K562 (cell line): Measurements from ENCODE around the gene ACACB. TPM values are rescaled to one million over a fixed set of nuclear protein-coding genes. Genes with fewer than 3 reads are reported as not detected.

Experiments
- ATAC-seq: fragments of 200-7000 bp; cut with Tn5 transposase; 3 replicates; pipeline ENCODE4 v1.9.1; 2020; ENCODE audit warnings: moderate library complexity
- BruUV-seq: library from RNA; stranded (reverse); fragments of 400-500 nt; replicated peaks from 2 replicates; lab custom pipeline; 2021; lab: Mats Ljungman, UMichigan
- CTCF ChIA-PET: fragments of 300-600 bp; formaldehyde crosslinking; extraction: SDS; loops from one replicate; lab custom pipeline; 2021; ENCODE audit warnings: low intra/inter-chr PET ratio; lab: Yijun Ruan, JAX
- POLR2A ChIA-PET: fragments of 300-600, 350-650 bp; sonication (Branson Sonifier 250); formaldehyde crosslinking; extraction: SDS; loops from one replicate; lab custom pipeline; 2021; ENCODE audit warnings: antibody characterized with exemption, inconsistent platforms; lab: Yijun Ruan, JAX
- DNase-seq, 4 experiments: peaks; one replicate each; pipeline versions ENCODE4 v3.0.0 to v3.0.0-alpha.2; 2011 to 2018; ENCODE audit warnings: low spot score in 3 of 4, mixed read lengths in 3 of 4; ENCODE audit errors: extremely low read depth in 1 of 4
- FAIRE-seq: peaks from 2 replicates; lab custom pipeline; 2011; peaks lifted over from hg19 to GRCh38; lab: Jason Lieb, UNC
- H2AFZ ChIP-seq: 2 replicates; pipeline ENCODE4 v1.6.0; 2011; ENCODE audit warnings: low read depth, low read length, control low read depth, inconsistent platforms
- H3K27ac ChIP-seq: fragments of 200-600 bp; 3 replicates; pipeline ENCODE4 v1.8.0; 2011; ENCODE audit warnings: low read depth, mild to moderate bottlenecking, control low read depth, inconsistent platforms, low read length, moderate library complexity, mixed read lengths; ENCODE audit errors: extremely low read depth
- H3K27me3 ChIP-seq, 2 experiments: fragments of 300-600 bp in 1 of 2; 2 replicates in 1 of 2; 3 replicates in 1 of 2; pipeline versions ENCODE4 v1.6.0 to v1.8.0; 2011; ENCODE audit warnings: inconsistent platforms in 2 of 2, low read length in 2 of 2, mild to moderate bottlenecking in 1 of 2, mixed read lengths in 1 of 2, moderate library complexity in 1 of 2; ENCODE audit not compliant: control insufficient read depth in 2 of 2, insufficient read depth in 2 of 2
- H3K36me3 ChIP-seq: fragments of 300-600 bp; 3 replicates; pipeline ENCODE4 v1.8.0; 2011; ENCODE audit warnings: mild to moderate bottlenecking, low read length, inconsistent platforms; ENCODE audit not compliant: control insufficient read depth, insufficient read depth
- H3K4me1 ChIP-seq, 2 experiments: fragments of 200-600 bp in 1 of 2; replicated peaks in 1 of 2; 2 replicates in 1 of 2; 3 replicates in 1 of 2; pipeline versions ENCODE4 v1.5.1 to v1.8.0; 2011; ENCODE audit warnings: inconsistent platforms in 2 of 2, low read length in 2 of 2, mild to moderate bottlenecking in 1 of 2, mixed read lengths in 1 of 2, moderate library complexity in 1 of 2; ENCODE audit not compliant: control insufficient read depth in 2 of 2, insufficient read depth in 2 of 2
- H3K4me2 ChIP-seq: 2 replicates; pipeline ENCODE4 v1.6.1; 2011; ENCODE audit warnings: low read length, control low read depth, inconsistent platforms, mixed read lengths; ENCODE audit not compliant: insufficient read depth
- H3K4me3 ChIP-seq: fragments of 200-600 bp; sonication (generic), shearing (Covaris generic); 2 replicates; pipeline ENCODE4 v1.5.1; 2016; ENCODE audit warnings: control low read depth, inconsistent platforms
- H3K79me2 ChIP-seq: fragments of 200-600 bp; 3 replicates; pipeline ENCODE4 v1.8.0; 2011; ENCODE audit warnings: low read length, inconsistent platforms; ENCODE audit not compliant: control insufficient read depth, insufficient read depth
- H3K9ac ChIP-seq, 2 experiments: 2 replicates each; pipeline versions ENCODE4 v1.6.0 to v1.6.1; 2011; ENCODE audit warnings: low read depth in 2 of 2, low read length in 2 of 2, control low read depth in 1 of 2, inconsistent platforms in 1 of 2, mild to moderate bottlenecking in 1 of 2, mixed read lengths in 1 of 2; ENCODE audit not compliant: insufficient read depth in 1 of 2
- H3K9me1 ChIP-seq: one replicate; pipeline ENCODE4 v1.6.0; 2011; ENCODE audit warnings: inconsistent platforms, mild to moderate bottlenecking, low read length, moderate library complexity; ENCODE audit not compliant: control insufficient read depth, insufficient read depth
- H3K9me3 ChIP-seq: replicated peaks from 2 replicates; pipeline ENCODE4 v1.5.1; 2011; ENCODE audit warnings: low read depth, low read length, inconsistent platforms; ENCODE audit not compliant: control insufficient read depth, insufficient read depth
- H4K20me1 ChIP-seq: replicated peaks from 2 replicates; pipeline ENCODE4 v1.6.1; 2011; ENCODE audit warnings: low read length, inconsistent platforms, mixed read lengths; ENCODE audit not compliant: control insufficient read depth, insufficient read depth
- BMI1 ChIP-seq: fragments of 150-350 bp; IDR thresholded peaks from 2 replicates; pipeline ENCODE4 v1.6.1; 2014; ENCODE audit warnings: low read length
- BRF2 ChIP-seq: IDR thresholded peaks from 3 replicates; pipeline ENCODE4 v1.6.1; 2011; ENCODE audit warnings: borderline replicate concordance, mild to moderate bottlenecking; ENCODE audit not compliant: insufficient read length, insufficient read depth
- CSDE1 ChIP-seq, 2 experiments: fragments of 450-650 bp; IDR thresholded peaks; 2 replicates each; pipeline ENCODE4 v1.6.1; 2016; ENCODE audit warnings: mild to moderate bottlenecking in 1 of 2
- ESRRA ChIP-seq: fragments of 450-650 bp; IDR thresholded peaks from 2 replicates; pipeline ENCODE4 v1.6.1; 2014; ENCODE audit warnings: low read depth, mild to moderate bottlenecking, moderate library complexity, borderline replicate concordance
- HDGF ChIP-seq: fragments of 450-650 bp; IDR thresholded peaks from 2 replicates; pipeline ENCODE4 v1.6.1; 2016
- HEY1 ChIP-seq: fragments of 250-450 bp; sonication (Bioruptor Pico); IDR thresholded peaks from 2 replicates; pipeline ENCODE4 v1.5.0; 2020; ENCODE audit warnings: mild to moderate bottlenecking, moderate library complexity, borderline replicate concordance
- HIVEP1 ChIP-seq: fragments of 250-450 bp; sonication (Bioruptor Pico); IDR thresholded peaks from 2 replicates; pipeline ENCODE4 v1.4.0; 2020; ENCODE audit warnings: mild to moderate bottlenecking
- KDM4B ChIP-seq, 2 experiments: fragments of 450-650 bp in 1 of 2; sonication (generic) in 1 of 2; IDR thresholded peaks; 2 replicates each; pipeline ENCODE4 v1.6.1; 2016 to 2017; ENCODE audit warnings: borderline replicate concordance in 2 of 2, antibody characterized with exemption in 1 of 2, low read depth in 1 of 2, mild to moderate bottlenecking in 1 of 2
- MECOM ChIP-seq: fragments of 250-450 bp; sonication (Bioruptor Pico); IDR thresholded peaks from 2 replicates; pipeline ENCODE4 v1.8.0; 2022; ENCODE audit warnings: inconsistent platforms
- RERE ChIP-seq: sonication (generic); formaldehyde crosslinking; IDR thresholded peaks from 2 replicates; pipeline ENCODE4 v1.8.0; 2023; ENCODE audit warnings: missing genetic modification reagents, mild to moderate bottlenecking, borderline replicate concordance
- TCF3 ChIP-seq: sonication (generic); formaldehyde crosslinking; IDR thresholded peaks from 2 replicates; pipeline ENCODE4 v1.4.0; 2020; ENCODE audit warnings: mild to moderate bottlenecking, missing genetic modification reagents
- ZBTB17 ChIP-seq: fragments of 450-650 bp; formaldehyde crosslinking; IDR thresholded peaks from 2 replicates; pipeline ENCODE4 v1.4.0; 2020; ENCODE audit warnings: mild to moderate bottlenecking
- ZNF324 ChIP-seq: fragments of 250-450 bp; sonication (Bioruptor Pico); IDR thresholded peaks from 2 replicates; pipeline ENCODE4 v1.4.0; 2020; ENCODE audit warnings: mild to moderate bottlenecking
- WGBS: fragments of 100-300 bp; shearing (Covaris generic); methylation state at CpG from one replicate; pipeline ENCODE4 v1.1.6; 2016; ENCODE audit warnings: low coverage, mixed read lengths; ENCODE audit not compliant: insufficient coverage; ENCODE audit errors: missing lambda C conversion rate; 5-methylcytosine and 5-hydroxymethylcytosine counted together
- in situ Hi-C: fragments of 300-500 bp; cut with MboI; formaldehyde crosslinking; loops from 4 replicates; pipeline ENCODE4 v1.15.0; 2018; ENCODE audit warnings: inconsistent platforms, mixed read lengths
- intact Hi-C: fragments of 100-400 bp; cut with micrococcal nuclease; formaldehyde crosslinking; loops from 2 replicates; pipeline ENCODE4 v1.14.2; 2022
- polyA plus RNA-seq, 8 experiments: library from polyadenylated mRNA; depleted of rRNA in 4 of 8; stranded (reverse) in 5 of 8; unstranded in 3 of 8; fragments of >200 nt; fragmentation: Nextera tagmentation in 2 of 8; fragmentation: Illumina TruSeq in 1 of 8; extraction: Ambion mirVana in 2 of 8; extraction: Trizol in 1 of 8; gene quantifications; 2 replicates each; pipeline versions ENCODE4 v1.2.1 to v1.2.3, GENCODE V29; 2011 to 2014; ENCODE audit warnings: inconsistent platforms in 1 of 8, missing spikeins in 1 of 8
- total RNA-seq, 7 experiments: library from RNA; depleted of rRNA in 6 of 7; stranded (reverse); fragments of >200 nt in 6 of 7; fragmentation: Illumina TruSeq in 2 of 7; extraction: Trizol in 2 of 7; gene quantifications; 2 replicates each; pipeline versions ENCODE4 v1.2.1 to v1.2.3, GENCODE V29; 2011 to 2021; ENCODE audit warnings: low replicate concordance in 1 of 7
- TF ChIP-seq, protein P1 (sequence below): fragments of 450-650 bp; formaldehyde crosslinking; IDR thresholded peaks from 2 replicates; pipeline ENCODE4 v1.4.0; 2022; ENCODE audit warnings: mild to moderate bottlenecking, moderate library complexity

Gene ACACB
- total and polyA plus RNA-seq, 9 of the 15 experiments (the other 6 are each of a cell fraction or from before 2014, with no cell fraction given), result 0.10 to 2.5 (median 0.83) TPM

GRCh38 chr12:109271418-109271817 is 155.0 kb downstream of the ACACB start:
- H3K9me1 ChIP-seq, result no peaks in the 10 kb centered on the region
- H3K36me3 ChIP-seq, result no peaks in the 10 kb centered on the region
- BruUV-seq, result no TSS peak
- no peak overlapping the region for H2AFZ ChIP-seq
- no peak overlapping the region for H3K27ac ChIP-seq
- no peaks in the 10 kb centered on the region for H3K9me3 ChIP-seq
- in situ Hi-C loops, result no loop called here
- no peaks in the 10 kb centered on the region for H4K20me1 ChIP-seq
- ChIA-PET POLR2A (interaction anchor here (0.6 to 1.0 kb wide), 2 partner anchors 26 to 128 kb away, joined by 3 to 4 read pairs; no protein-coding TSS in a partner anchor), CTCF (no interaction called here)
- H3K4me2 ChIP-seq, result no peak overlapping the region
- DNase-seq, result no peak
- no peak overlapping the region for H3K4me3 ChIP-seq
- no peaks in the 10 kb centered on the region for H3K4me1 ChIP-seq
- intact Hi-C loops, result no loop called here
- FAIRE-seq, result no peak
- 0% methylated on average over 3 of the region's 3 CpGs for WGBS
- H3K27me3 ChIP-seq, result peaks cover 4 to 38% of the 10 kb centered on the region in 2 experiments; a peak in 4 of 5 replicates
- no peak for ATAC-seq
- H3K79me2 ChIP-seq, result no peaks in the 10 kb centered on the region
- no peak overlapping the region for H3K9ac ChIP-seq
- no peak for TF ChIP-seq ZNF324
- TF ChIP-seq BMI1, result no peak
- TF ChIP-seq MECOM (CRISPR knock-in tag), result no peak
- TF ChIP-seq HIVEP1 (CRISPR knock-in tag), result no peak
- TF ChIP-seq HEY1, result no peak
- no peak for TF ChIP-seq HDGF
- TF ChIP-seq KDM4B (IDR thresholded peaks at IDR 0.05; ENCODE audit: borderline replicate concordance in 2 of 2, low read depth in 1 of 2), result no peak
- no peak for TF ChIP-seq CSDE1 (IDR thresholded peaks at IDR 0.05)
- no peak for TF ChIP-seq ZBTB17 (CRISPR knock-in tag)
- TF ChIP-seq, protein P1, sequence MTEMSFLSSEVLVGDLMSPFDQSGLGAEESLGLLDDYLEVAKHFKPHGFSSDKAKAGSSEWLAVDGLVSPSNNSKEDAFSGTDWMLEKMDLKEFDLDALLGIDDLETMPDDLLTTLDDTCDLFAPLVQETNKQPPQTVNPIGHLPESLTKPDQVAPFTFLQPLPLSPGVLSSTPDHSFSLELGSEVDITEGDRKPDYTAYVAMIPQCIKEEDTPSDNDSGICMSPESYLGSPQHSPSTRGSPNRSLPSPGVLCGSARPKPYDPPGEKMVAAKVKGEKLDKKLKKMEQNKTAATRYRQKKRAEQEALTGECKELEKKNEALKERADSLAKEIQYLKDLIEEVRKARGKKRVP, result no peak
- TF ChIP-seq TCF3 (CRISPR knock-in tag), result no peak
- TF ChIP-seq BRF2, result no peak
- no peak for TF ChIP-seq RERE
- TF ChIP-seq ESRRA, result no peak
